K562 (cell line): ENCODE results near the gene MYPN. TPM values are rescaled to one million over a fixed set of nuclear protein-coding genes. Genes with fewer than 3 reads are reported as not detected.
A peak's percentile ranks its signal among the peaks of the same experiment; 100 is the strongest.

Experiments used
- ARID1B ChIP-seq: fragments of 450-650 bp; IDR thresholded peaks from 2 replicates; pipeline ENCODE4 v1.6.1; 2016; ENCODE audit warnings: antibody characterized with exemption, mild to moderate bottlenecking, inconsistent platforms
- LARP7 ChIP-seq: fragments of 450-650 bp; IDR thresholded peaks from 2 replicates; pipeline ENCODE4 v1.6.1; 2016
- RAD21 ChIP-seq, 2 experiments: fragments of 250-450 bp in 1 of 2; fragments of 450-650 bp in 1 of 2; sonication (Bioruptor Pico) in 1 of 2; formaldehyde crosslinking in 1 of 2; IDR thresholded peaks in 1 of 2; conservative IDR thresholded peaks in 1 of 2; 2 replicates each; pipeline versions ENCODE4 v1.4.0 to v1.8.0; 2020 to 2022; ENCODE audit warnings: mild to moderate bottlenecking in 2 of 2, moderate library complexity in 1 of 2
- RCOR1 ChIP-seq, 2 experiments: IDR thresholded peaks; 2 replicates each; pipeline ENCODE4 v1.6.1; 2012; ENCODE audit warnings: low read depth in 2 of 2, low read length in 2 of 2, borderline replicate concordance in 1 of 2, improper control_type of control experiment in 1 of 2
- ZZZ3 ChIP-seq: fragments of 450-650 bp; IDR thresholded peaks from 2 replicates; pipeline ENCODE4 v1.6.1; 2016; ENCODE audit warnings: antibody characterized with exemption, mild to moderate bottlenecking, moderate library complexity
- polyA plus RNA-seq, 8 experiments: library from polyadenylated mRNA; depleted of rRNA in 4 of 8; stranded (reverse) in 5 of 8; unstranded in 3 of 8; fragments of >200 nt; fragmentation: Nextera tagmentation in 2 of 8; fragmentation: Illumina TruSeq in 1 of 8; extraction: Ambion mirVana in 2 of 8; extraction: Trizol in 1 of 8; gene quantifications; 2 replicates each; pipeline versions ENCODE4 v1.2.1 to v1.2.3, GENCODE V29; 2011 to 2014; ENCODE audit warnings: inconsistent platforms in 1 of 8, missing spikeins in 1 of 8
- total RNA-seq, 7 experiments: library from RNA; depleted of rRNA in 6 of 7; stranded (reverse); fragments of >200 nt in 6 of 7; fragmentation: Illumina TruSeq in 2 of 7; extraction: Trizol in 2 of 7; gene quantifications; 2 replicates each; pipeline versions ENCODE4 v1.2.1 to v1.2.3, GENCODE V29; 2011 to 2021; ENCODE audit warnings: low replicate concordance in 1 of 7
- TF ChIP-seq, protein P1 (sequence below), 2 experiments: fragments of 450-650 bp; formaldehyde crosslinking in 1 of 2; IDR thresholded peaks; 2 replicates each; pipeline versions ENCODE4 v1.4.0 to v1.6.1; 2014 to 2020; ENCODE audit warnings: mild to moderate bottlenecking in 2 of 2, borderline replicate concordance in 1 of 2, low read depth in 1 of 2
- TF ChIP-seq, protein P2 (sequence below), 3 experiments: IDR thresholded peaks in 2 of 3; conservative IDR thresholded peaks in 1 of 3; 2 replicates each; pipeline ENCODE4 v1.5.1; 2011 to 2012; ENCODE audit warnings: low read length in 3 of 3, mild to moderate bottlenecking in 3 of 3, control low read depth in 2 of 3, improper control_type of control experiment in 1 of 3, inconsistent platforms in 1 of 3, low read depth in 1 of 3, mixed read lengths in 1 of 3, moderate library complexity in 1 of 3; ENCODE audit not compliant: insufficient read depth in 2 of 3

The MYPN gene
- total and polyA plus RNA-seq, 9 of the 15 experiments (the other 6 are each of a cell fraction or from before 2014, with no cell fraction given) = not detected

DNA sequence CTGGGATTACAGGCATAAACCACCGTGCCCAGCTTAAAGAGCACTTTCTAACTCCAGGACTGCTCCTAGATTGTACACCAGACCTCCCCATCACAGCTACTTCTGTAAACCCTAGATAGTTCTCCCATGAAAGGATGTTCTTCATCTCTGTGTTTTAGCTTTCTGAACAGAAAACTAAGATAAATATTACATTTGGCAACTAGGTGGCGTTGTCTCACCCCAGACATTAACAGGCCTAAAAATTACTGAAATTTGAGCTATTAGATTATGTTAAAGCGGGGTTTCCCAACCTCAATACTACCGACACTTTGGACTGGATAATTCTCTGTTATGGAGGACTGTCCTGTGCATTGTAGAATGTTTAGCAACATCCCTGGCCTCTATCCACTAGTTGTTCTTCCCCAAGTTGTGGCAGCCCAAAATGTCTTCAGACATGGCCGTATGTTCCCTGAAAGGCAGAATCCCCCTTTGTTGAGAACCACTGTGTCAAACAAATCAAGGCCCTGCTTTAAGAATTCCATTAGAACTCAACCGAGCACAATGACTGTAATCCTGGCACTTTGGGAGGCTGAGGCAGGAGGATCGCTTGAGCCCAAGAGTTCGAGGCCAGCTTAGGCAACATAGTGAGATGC is 103.5 kb downstream of the MYPN start (continued):
- TF ChIP-seq, protein P1, sequence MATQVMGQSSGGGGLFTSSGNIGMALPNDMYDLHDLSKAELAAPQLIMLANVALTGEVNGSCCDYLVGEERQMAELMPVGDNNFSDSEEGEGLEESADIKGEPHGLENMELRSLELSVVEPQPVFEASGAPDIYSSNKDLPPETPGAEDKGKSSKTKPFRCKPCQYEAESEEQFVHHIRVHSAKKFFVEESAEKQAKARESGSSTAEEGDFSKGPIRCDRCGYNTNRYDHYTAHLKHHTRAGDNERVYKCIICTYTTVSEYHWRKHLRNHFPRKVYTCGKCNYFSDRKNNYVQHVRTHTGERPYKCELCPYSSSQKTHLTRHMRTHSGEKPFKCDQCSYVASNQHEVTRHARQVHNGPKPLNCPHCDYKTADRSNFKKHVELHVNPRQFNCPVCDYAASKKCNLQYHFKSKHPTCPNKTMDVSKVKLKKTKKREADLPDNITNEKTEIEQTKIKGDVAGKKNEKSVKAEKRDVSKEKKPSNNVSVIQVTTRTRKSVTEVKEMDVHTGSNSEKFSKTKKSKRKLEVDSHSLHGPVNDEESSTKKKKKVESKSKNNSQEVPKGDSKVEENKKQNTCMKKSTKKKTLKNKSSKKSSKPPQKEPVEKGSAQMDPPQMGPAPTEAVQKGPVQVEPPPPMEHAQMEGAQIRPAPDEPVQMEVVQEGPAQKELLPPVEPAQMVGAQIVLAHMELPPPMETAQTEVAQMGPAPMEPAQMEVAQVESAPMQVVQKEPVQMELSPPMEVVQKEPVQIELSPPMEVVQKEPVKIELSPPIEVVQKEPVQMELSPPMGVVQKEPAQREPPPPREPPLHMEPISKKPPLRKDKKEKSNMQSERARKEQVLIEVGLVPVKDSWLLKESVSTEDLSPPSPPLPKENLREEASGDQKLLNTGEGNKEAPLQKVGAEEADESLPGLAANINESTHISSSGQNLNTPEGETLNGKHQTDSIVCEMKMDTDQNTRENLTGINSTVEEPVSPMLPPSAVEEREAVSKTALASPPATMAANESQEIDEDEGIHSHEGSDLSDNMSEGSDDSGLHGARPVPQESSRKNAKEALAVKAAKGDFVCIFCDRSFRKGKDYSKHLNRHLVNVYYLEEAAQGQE (IDR thresholded peaks at IDR 0.05; ENCODE audit: borderline replicate concordance) = peak; percentile 72; the same call in 1 of the 2 replicates
- TF ChIP-seq, protein P1 (CRISPR knock-in tag; IDR thresholded peaks at IDR 0.05; ENCODE audit: low read depth) = no peak
- TF ChIP-seq, protein P2, sequence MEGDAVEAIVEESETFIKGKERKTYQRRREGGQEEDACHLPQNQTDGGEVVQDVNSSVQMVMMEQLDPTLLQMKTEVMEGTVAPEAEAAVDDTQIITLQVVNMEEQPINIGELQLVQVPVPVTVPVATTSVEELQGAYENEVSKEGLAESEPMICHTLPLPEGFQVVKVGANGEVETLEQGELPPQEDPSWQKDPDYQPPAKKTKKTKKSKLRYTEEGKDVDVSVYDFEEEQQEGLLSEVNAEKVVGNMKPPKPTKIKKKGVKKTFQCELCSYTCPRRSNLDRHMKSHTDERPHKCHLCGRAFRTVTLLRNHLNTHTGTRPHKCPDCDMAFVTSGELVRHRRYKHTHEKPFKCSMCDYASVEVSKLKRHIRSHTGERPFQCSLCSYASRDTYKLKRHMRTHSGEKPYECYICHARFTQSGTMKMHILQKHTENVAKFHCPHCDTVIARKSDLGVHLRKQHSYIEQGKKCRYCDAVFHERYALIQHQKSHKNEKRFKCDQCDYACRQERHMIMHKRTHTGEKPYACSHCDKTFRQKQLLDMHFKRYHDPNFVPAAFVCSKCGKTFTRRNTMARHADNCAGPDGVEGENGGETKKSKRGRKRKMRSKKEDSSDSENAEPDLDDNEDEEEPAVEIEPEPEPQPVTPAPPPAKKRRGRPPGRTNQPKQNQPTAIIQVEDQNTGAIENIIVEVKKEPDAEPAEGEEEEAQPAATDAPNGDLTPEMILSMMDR (IDR thresholded peaks at IDR 0.05 in 2 of 3, conservative IDR thresholded peaks at IDR 0.05 in 1 of 3; ENCODE audit: insufficient read depth in 2 of 3, low read depth in 1 of 3, low read length in 3 of 3) = peak; percentile 49 to 82 (median 74); a peak in 5 of 6 replicates
- 0 out of 2 replicates have a peak, but pooled peaks have one; percentile 25 for TF ChIP-seq ARID1B
- peak in 1 of 2 experiments; percentile 3; a peak in 1 of 4 replicates for TF ChIP-seq RCOR1 (IDR thresholded peaks at IDR 0.05; ENCODE audit: borderline replicate concordance in 1 of 2, low read depth in 2 of 2, low read length in 2 of 2)
- TF ChIP-seq RAD21 (CRISPR knock-in tag; conservative IDR thresholded peaks at IDR 0.05 in 1 of 2, IDR thresholded peaks at IDR 0.05 in 1 of 2) = peak; percentile 58 to 81
- TF ChIP-seq LARP7 = 0 out of 2 replicates have a peak, but pooled peaks have one; percentile 4
- TF ChIP-seq ZZZ3 = no peak
- TF ChIP-seq, all 486 proteins: peak for 10
